ENCODE results near the gene KRT85.

KRT85 gene

GRCh38 chr12:52394836-52395405, 27.6 kb upstream of the KRT85 start:
- DNase-seq = no peak

- no peak for DNase-seq
Measured at GRCh38 chr12:52392465-52393007, 25.3 kb upstream of the KRT85 start.

- no peak for DNase-seq
Measured at GRCh38 chr12:52391618-52392002, 24.3 kb upstream of the KRT85 start.

GRCh38 chr12:52390739-52391617, 23.7 kb upstream of the KRT85 start:
- DNase-seq = no peak

GRCh38 chr12:52389313-52390207, 22.3 kb upstream of the KRT85 start:
- no peak for DNase-seq

GRCh38 chr12:52387859-52388258, 20.6 kb upstream of the KRT85 start:
- DNase-seq = no peak

- no peak for DNase-seq
Measured at GRCh38 chr12:52385226-52385702, 18.0 kb upstream of the KRT85 start, which contains the start of gene KRT84. Gene KRT84 (minus strand): TSS chr12:52385652. CDS start chr12:52385585, 67 bp downstream.

- DNase-seq = no peak
Measured at GRCh38 chr12:52383331-52383730, 16.1 kb upstream of the KRT85 start.

GRCh38 chr12:52382854-52383253, 15.6 kb upstream of the KRT85 start:
- DNase-seq = no peak

- no peak for DNase-seq
Measured at GRCh38 chr12:52381206-52381605, 13.9 kb upstream of the KRT85 start.

GRCh38 chr12:52380271-52380694, 13.0 kb upstream of the KRT85 start:
- no peak for DNase-seq

GRCh38 chr12:52379536-52379935, 12.3 kb upstream of the KRT85 start:
- no peak for DNase-seq

- no peak for DNase-seq
Measured at GRCh38 chr12:52378091-52378490, 10.8 kb upstream of the KRT85 start.

GRCh38 chr12:52377266-52377665, 10.0 kb upstream of the KRT85 start:
- DNase-seq = no peak

- DNase-seq = peak; percentile 22
Measured at GRCh38 chr12:52372216-52373154, 5.2 kb upstream of the KRT85 start.

- DNase-seq = no peak
Measured at GRCh38 chr12:52371716-52372115, 4.4 kb upstream of the KRT85 start.

GRCh38 chr12:52370926-52371608, 3.8 kb upstream of the KRT85 start:
- DNase-seq = no peak

- no peak for DNase-seq
Measured at GRCh38 chr12:52369809-52370208, 2.5 kb upstream of the KRT85 start.

- DNase-seq = no peak
Measured at GRCh38 chr12:52369211-52369610, 1.9 kb upstream of the KRT85 start.

- DNase-seq = no peak
Measured at GRCh38 chr12:52368508-52368907, 1.2 kb upstream of the KRT85 start.

GRCh38 chr12:52367876-52368275, 595 bp upstream of the KRT85 start:
- DNase-seq = no peak

All from activated CD4-positive, alpha-beta T cell treated with anti-CD3 and anti-CD28 coated beads for 1 hour (primary cell).